Urothelium cell line (cell line): ENCODE data around the gene EIPR1.
A peak's percentile ranks its signal among the peaks of the same experiment; 100 is the strongest.
"Not testable (repeated sequence)": the region's sequence is repeated elsewhere in the genome, so short reads cannot be mapped to it uniquely, and the experiment has no call there.

Experiments
- DNase-seq: peaks from one replicate; pipeline ENCODE4 v3.0.0; 2011; ENCODE audit warnings: low spot score, mixed read lengths
- FAIRE-seq: peaks from 2 replicates; lab custom pipeline; 2011; peaks lifted over from hg19 to GRCh38; lab: Jason Lieb, UNC

EIPR1 gene

DNA sequence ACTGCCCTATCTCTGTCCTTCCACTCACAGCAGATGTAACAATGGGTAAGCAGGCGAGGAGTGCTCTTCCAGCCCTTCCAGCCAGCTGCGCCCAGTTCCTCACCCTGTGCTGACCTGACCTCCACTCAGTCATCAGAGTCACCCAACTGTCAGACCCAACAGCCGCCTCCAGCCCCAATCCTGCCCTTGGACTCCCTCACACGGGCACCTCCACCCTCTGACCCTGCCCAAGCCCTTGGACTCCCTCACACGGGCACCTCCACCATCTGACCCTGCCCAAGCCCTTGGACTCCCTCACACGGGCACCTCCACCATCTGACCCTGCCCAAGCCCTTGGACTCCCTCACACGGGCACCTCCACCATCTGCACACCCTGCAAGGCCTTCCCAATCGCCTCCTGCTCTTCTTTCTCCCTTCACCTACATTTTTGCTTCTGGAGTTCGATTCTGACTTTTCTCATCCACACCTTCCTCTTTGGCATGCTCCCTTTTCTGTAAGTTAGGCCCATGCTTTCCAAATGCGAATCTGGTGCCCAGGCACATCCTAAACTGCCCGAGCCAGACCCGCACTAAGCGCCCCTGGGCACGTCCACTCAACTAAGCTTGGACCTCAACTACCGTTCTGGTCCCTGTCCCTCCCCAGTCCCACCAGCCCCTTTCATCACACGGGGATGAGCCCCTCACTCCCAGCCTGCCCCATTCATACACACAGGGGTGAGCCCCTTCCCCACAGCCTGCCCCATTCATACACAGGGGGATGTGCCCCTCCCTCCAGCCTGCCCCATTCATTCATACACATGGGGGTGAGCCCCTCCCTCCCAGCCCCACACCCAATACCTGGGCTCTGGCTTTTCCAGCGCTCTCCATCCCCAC, 15.9 kb downstream of the EIPR1 start:
- FAIRE-seq (no peak), DNase-seq (no peak)

DNA sequence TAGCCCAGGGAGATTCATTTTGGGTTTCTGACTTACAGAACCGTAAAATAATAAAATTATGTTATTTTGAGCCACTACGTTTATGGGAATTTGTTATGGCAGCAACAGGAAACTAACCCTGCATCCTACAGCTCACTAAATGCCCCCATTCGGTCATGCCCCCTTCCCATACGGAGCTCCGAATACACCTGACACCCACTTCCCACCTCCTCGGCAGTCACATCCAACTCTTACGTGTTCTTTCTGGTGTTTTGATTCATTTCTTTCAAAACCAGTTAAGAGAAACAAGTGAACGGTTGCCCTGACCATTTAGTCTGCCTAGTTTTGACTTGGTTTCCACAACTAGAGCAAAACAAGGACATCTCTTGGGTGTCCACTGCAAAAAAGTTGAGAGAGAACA, 19.7 kb downstream of the EIPR1 start:
- DNase-seq (no peak), FAIRE-seq (no peak)

DNA sequence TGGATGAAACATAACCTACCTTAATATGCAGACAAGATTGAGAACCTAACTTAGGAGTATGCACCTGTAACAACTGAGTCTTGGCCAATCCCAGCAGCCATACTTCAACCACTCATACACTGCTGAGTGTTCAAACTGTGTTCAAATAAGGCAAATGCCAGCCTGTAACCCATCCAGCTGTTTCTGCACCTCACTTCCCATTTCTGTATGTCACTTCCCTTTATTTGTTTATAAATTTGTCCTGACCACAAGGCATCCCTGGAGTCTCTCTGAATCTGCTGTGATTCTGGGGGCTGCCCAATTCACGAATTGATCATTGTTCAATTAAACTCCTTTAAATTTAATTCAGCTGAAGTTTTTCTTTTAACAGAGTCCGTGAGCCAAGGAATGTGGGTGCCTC, 20.2 kb downstream of the EIPR1 start:
- not testable (repeated sequence) for FAIRE-seq, DNase-seq

DNA sequence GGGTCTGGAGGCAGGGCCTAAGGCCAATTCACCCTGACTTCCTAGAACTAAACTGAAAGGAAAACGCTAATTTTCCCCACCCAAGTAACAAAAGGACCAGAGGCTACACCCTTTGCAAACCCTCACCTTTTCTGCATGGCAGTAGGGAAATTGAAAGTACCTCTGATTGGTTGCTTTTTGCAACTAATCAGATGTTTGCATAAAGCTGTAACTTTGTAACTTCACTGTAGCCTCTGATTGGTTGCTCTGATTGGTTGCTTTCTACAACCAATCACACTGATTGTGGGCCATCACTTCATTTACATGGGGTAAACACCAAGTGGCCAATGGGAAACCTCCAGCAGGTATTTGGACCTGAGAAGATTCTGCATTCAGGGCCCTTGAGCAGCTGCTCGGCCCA, 20.8 kb downstream of the EIPR1 start:
- FAIRE-seq (no peak), DNase-seq (no peak)

DNA sequence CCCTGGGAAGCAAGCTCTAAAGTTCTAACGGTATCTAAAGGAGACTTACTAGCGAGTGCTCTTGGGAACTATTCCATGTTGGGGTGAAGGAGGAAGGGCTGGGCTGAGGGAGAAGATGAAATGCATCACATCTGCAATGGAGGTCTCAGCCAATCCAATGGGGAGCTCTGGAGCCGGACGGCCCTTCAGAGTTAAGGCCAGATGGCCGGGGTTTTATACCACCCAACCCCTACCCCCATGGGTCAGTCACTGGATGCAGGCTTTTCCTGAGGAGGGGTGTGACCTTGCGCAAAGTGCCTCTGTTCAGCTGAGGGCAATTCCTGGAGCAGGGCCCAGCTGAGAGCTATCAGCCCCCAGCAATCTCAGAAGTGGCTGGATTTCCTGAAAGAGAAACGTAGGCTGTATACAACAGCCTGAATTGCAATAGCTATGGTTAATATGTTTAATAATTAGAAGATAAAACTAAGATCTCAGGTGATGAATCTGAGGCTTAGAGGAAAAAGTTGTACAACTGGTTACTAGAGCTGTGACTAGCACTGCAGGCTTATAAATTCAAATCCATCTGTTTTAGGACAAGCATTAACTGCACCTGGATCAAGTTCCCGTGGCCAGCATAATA, 21.6 kb downstream of the EIPR1 start:
- no peak for DNase-seq
- FAIRE-seq = no peak

DNA sequence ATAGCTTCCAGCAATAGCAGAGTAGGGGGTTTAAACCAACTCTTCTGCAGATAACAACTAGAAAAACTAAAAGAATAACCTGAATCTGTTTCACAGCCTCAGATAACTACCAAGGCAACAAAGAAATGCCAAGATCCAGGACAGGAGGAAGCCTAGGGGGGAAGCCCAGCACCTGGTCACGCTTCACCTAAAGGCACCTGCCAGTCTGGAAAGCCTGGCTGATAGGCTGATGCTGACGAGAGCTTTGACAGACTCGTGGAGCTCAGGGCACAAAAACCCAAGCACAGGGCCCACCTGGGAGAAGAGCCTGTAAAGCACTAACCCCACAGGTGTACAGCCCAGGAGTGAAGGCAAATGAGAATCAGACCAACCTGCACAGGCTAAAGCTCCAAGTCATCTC, 22.6 kb downstream of the EIPR1 start:
- DNase-seq = no peak
- FAIRE-seq = no peak

DNA sequence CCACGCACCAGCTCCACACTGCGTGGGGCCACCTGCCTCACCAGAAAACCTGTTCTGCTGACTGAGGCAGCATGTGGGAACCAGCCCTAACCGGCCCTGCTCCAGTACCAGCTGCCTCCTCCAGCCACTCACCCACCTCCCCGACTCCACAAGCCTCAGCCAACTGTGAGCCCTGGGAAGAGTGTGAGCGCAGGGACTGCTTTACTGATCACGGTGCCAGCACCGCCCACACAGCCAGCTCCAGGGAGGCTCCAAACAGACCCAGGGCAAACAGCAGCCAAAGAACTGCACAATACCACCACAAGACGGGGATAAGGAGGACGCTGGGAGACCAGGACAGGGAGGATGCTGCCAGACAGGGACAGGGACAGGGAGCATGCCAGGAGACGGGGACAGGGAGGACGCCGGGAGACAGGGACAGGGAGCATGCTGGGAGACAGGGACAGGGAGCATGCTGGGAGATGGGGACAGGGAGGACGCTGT, 28.4 kb downstream of the EIPR1 start:
- DNase-seq (no peak), FAIRE-seq (no peak)

DNA sequence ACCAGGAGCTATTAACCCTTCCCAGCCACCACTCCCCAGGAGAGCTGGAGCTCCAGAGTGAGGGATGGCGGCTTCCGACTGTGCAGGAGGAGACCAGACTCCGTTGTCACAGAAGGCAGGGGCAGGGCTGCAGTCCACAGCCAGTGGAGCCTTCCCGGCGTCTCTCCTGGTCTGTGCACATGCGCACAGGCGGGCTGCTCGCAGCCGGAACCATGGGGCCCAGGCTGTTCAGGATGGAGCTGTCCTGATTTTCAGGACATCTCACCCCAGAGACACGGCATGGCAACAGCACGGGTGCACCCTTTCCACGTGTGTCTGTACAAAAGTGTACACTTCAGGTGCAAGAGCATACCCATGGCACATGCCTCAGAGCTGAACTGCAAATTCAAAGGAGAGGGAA, 28.9 kb downstream of the EIPR1 start:
- no peak for DNase-seq
- no peak for FAIRE-seq

DNA sequence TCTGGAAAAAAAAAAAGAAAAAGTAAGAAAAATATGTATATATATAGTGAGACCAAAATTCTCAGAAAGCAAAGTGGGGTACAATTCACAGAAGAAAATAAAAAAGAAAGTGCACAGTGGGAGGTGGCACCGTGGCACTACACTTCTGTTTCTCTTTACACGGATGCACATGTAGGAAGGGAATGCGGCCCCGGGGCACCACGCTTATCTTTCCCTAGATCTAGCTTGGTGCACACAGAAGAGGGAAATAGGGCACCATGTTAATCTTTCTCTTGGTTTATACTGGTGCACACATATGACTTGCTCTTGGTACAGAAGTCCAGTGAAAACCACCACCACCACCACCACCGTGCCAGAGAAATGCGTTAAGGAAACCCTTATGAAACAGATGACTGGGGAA, 32.0 kb downstream of the EIPR1 start:
- no peak for FAIRE-seq
- no peak for DNase-seq

DNA sequence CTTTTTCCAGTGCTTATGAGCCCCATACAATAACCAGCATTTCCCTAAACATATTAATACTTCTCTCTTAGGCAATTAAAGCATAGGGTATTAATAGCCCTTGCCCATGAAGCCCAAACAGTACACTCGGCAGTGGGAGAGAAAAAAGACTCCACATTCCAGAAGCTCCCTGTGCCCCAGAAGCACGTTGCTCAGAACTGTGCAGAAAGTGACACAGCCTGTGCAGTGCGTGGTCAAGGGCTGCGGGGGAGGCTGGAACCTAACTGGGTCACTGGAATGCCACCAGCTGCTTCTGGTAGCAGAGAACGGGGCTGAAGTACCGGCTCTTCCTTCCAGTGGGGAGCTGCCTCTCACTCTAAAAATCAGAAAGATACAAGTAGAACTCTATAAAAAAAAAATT, 32.7 kb downstream of the EIPR1 start:
- DNase-seq (no peak), FAIRE-seq (no peak)

DNA sequence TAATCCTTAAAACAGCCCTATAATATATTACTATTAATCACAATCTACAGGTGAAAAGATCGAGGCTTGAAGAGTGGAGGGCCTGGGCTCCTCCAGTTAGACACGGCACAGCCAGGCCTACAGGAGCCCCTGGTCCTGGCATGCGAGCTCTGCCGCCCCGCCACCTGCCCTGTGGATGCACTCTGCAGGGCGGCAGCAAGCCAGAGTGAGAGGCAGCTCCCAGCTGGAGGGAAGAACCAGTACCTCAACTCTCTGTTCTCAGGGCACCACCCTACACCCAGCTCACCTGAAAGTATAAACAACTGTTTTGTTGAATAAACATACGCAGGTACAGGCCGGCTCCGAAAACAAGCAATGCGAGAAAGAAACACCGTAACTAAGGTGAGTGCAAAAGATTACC, 34.6 kb downstream of the EIPR1 start:
- no peak for FAIRE-seq
- no peak for DNase-seq

DNA sequence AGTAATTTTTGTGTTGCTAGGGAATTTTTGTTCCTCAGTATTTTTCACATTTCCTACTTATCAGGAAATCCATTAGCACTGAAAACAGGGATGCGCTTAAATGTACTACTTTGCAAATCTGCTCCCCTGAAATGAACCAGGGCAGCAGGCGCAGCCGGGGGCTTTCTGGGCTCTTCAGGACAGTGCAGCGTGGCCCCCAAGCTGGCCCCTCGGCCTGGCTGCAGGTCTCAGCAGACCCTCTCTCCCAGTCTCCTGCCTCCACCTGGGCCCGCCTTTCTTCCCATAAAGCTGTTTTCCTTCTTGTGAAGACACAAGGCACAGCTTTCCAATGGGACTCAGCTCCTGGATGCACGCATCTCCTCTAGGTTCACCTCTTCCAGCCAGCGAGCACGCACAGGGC, 35.3 kb downstream of the EIPR1 start:
- no peak for FAIRE-seq

DNA sequence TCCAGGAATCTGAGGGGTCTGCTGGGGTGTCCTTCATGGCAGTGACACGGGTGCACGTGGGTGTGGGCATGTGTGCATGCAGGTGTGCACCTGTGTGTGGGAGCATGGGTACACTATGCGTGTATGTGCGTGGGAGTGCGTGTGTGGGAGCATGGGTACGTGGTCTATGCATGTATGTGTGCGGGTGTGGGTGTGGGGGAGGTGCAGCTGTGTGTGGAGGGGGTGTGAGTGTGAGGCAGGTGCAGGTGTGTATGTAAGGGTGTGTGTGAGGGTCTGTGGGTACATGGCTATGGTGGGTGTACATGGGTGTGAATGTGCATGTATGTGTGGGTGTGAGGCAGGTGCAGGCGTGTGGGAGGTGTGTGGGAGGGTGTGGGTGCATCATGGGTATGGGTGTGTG, 36.3 kb downstream of the EIPR1 start:
- FAIRE-seq = peak; percentile 55
- DNase-seq = no peak

More for the DNA sequence above, 35.3 kb downstream of the EIPR1 start:
- DNase-seq = no peak

DNA sequence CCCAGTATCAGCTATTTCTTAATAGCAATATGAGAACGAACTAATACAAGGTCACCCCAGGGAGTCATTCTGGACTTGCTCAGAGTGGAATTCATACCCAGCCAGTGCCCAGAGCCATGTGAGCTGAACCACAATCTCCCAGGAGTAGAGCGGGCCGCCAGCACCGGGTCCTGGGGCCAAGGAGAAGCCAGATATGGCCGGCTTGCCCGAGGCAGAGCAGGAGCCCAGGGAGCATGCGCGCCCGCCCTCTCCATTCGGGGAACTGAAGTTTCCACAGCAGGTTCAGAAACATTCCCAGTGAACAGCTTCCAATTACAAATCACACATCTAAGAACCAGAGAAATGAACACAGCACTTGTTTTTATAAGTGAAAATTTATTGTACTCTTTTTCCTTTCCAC, 37.5 kb downstream of the EIPR1 start:
- no peak for DNase-seq

DNA sequence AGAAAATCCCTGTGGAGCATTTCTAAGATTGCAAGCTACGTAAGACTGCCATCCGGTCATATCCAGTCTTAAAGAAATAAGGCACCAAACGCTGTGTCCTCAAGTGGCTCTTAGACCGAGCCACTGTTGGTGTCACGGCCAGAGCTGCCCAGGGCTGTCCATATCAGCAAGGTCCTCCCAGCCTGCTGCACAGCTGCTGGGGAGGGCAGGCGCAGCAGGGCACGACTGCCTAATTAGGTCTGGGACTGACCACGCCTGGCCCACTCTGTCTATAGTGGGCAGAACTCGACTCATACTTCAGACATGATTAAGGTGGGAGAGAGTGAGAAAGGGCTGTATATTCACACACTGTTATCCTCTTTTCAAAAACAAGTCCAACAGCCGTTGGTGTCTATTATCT, 39.3 kb downstream of the EIPR1 start:
- FAIRE-seq = no peak

More for the DNA sequence above, 37.5 kb downstream of the EIPR1 start:
- no peak for FAIRE-seq

DNA sequence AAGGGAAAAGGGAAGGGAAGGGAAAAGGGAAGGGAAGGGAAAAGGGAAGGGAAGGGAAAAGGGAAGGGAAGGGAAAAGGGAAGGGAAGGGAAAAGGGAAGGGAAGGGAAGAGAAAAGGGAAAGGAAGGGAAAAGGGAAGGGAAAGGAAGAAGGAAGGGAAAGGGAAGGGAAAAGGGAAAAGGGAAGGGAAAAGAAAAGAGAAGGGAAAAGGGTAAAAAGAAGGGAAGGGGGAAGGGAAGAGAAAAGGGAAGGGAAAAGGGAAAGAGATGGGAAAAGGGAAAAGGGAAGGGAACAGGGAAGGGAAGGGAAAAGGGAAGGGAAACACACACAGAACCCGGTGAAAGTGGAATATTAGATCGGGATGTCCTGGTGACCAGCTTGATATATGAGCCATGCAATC, 40.8 kb downstream of the EIPR1 start:
- DNase-seq (no peak), FAIRE-seq (no peak)

More for the DNA sequence above, 39.3 kb downstream of the EIPR1 start:
- no peak for DNase-seq

DNA sequence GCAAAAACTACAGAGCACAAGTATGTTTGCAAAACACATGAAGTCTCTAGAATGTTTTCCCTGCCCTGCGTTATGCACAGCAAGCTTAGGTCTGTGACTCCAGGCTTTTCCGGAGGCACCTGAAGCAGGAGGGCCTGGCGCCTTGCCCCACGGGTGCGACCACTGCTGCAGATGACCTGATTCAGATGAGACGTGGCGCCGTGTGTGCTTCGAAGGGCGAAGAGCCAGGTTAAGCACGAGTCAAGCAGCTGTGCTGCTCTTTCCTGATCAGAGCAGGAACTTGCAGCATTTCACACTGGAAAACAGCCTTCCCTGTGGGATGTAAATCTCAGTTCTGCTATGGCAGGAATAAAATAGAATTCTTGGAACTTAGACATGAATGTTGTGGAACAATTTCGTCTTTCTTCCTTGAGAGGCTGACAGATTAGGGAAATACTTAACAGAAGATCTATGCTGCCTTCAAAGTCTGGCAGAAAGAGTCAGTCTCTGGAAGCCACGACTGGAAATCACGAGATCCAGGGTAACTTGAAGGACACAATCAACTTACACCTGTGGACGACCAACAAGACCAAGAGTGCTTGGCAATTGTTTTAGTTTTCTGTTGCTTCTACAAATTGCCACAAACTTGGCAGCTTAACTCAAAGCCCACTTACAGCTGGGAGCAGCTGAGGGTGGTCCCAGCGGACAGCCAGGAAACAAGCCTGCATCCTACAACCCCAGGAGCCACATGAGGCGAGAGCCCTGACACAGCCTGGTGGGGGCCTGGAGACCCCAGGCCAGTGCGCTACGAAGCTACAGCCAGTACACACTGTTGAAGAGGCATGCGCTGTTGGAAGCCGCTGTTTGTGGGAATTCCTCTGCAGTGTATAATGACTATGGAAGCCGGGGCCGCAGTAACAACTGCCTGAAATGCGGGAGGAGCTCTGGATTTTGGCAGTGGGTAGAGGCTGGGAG, 42.9 kb downstream of the EIPR1 start:
- FAIRE-seq (no peak), DNase-seq (no peak)

DNA sequence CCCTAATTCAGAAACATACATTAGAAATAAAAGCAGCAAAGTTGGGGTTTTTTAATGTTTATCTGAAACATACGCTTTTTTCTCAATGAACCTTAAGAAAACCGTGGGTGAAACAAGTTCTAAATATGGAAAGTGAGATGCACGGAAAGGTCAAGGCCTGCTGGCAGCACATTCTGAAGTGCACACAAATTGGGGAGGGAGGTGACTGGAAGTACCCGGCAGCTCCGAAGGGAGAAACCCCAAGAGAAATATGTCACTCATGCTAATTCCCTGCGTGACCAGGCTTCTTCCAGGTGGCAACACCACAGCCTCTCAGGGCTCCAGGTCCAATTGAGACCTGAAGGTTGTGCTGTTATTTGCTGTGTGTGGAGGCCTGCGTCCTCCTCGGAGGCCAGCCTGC, 45.5 kb downstream of the EIPR1 start:
- DNase-seq = no peak
- no peak for FAIRE-seq

DNA sequence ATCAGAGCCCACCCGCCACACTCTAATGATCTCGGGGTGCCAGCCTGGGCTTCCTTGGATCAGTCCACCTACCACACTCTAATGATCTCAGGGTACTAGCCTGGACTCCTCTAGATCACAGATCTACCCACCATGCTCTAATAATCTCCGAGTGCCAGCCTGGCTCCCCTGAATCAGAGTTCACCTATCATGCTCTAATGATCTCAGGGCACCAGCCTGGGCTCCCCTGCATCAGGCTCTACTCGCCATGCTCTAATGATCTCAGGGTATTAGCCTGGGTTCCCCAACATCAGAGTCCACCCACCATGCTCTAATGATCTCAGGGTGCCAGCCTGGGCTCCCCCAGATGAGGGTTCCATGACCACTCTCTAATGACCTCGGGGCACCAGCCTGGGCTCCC, 48.1 kb downstream of the EIPR1 start:
- FAIRE-seq (no peak), DNase-seq (no peak)

DNA sequence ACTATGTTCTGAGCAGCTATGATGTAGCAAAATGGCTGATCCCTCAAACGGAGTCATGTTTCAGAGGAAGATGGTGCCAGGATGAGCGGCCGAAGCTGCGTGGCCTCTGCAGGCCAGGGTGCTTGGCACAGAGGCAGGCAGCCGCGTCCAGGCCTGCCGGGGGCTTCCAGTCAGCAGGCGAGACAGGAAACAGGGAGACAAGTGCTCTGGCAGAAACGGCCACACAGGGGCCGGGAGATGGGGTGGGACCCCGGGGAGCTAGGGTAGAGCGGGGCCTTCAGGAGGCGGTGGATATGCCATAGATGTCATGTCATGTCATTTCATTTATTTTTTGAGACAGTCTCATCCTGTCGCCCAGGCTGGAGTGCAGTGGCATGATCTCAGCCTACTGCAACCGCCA, 50.7 kb downstream of the EIPR1 start:
- FAIRE-seq (no peak), DNase-seq (no peak)

DNA sequence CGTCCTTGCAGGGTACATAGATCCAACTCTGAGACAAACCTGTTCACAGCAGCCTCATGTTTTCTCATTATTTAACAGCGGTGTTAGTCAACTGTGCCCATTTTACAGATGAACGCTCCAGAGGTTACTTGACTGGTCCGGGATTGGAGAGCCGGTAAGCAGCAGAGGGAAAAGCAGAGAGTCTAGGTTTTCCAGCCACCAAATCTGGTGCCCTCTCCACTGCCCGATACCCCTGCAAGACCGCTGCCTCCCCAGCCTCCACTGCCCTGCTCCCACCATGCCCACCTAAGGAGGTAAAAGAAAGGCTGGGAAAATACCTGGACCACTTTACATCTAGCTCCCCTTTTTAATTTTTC, 51.5 kb downstream of the EIPR1 start:
- DNase-seq (no peak), FAIRE-seq (no peak)
